Endothelial cell of umbilical vein (primary cell): Measurements from ENCODE around the gene FNIP1. TPM values are rescaled to one million over a fixed set of nuclear protein-coding genes. Genes with fewer than 3 reads are reported as not detected.

ENCODE experiments used
- BruUV-seq: library from RNA; stranded (reverse); fragments of 400-500 nt; replicated peaks from 2 replicates; lab custom pipeline; 2021; lab: Mats Ljungman, UMichigan
- CTCF ChIA-PET: fragments of 300-600, 350-600 bp; sonication (Branson Sonifier 250); formaldehyde crosslinking; loops from one replicate; lab custom pipeline; 2021; ENCODE audit warnings: antibody characterized with exemption, inconsistent platforms; lab: Charles Lee
- POLR2A ChIA-PET: fragments of 300-600, 350-600 bp; sonication (Branson Sonifier 250); formaldehyde crosslinking; loops from one replicate; lab custom pipeline; 2021; ENCODE audit warnings: antibody characterized with exemption, inconsistent platforms; lab: Charles Lee
- DNase-seq: peaks from one replicate; pipeline ENCODE4 v3.0.0-alpha.2; 2011; ENCODE audit warnings: low read depth, low spot score
- FAIRE-seq: peaks from 2 replicates; lab custom pipeline; 2011; peaks lifted over from hg19 to GRCh38; lab: Jason Lieb, UNC
- H2AFZ ChIP-seq: 2 replicates; pipeline ENCODE4 v1.6.0; 2012; ENCODE audit warnings: low read depth, low read length, control low read depth, inconsistent platforms
- H3K27ac ChIP-seq: 2 replicates; pipeline ENCODE4 v1.5.1; 2011; ENCODE audit warnings: low read depth, mild to moderate bottlenecking, control low read depth, low read length, moderate library complexity; ENCODE audit not compliant: insufficient read depth
- H3K27me3 ChIP-seq, 2 experiments: 2 replicates each; pipeline versions ENCODE4 v1.6.0 to v1.6.1; 2011; ENCODE audit warnings: low read length in 2 of 2, mixed read lengths in 1 of 2; ENCODE audit not compliant: control insufficient read depth in 2 of 2, insufficient read depth in 2 of 2
- H3K36me3 ChIP-seq, 2 experiments: 2 replicates in 1 of 2; 3 replicates in 1 of 2; pipeline ENCODE4 v1.5.1; 2011; ENCODE audit warnings: low read length in 2 of 2, mild to moderate bottlenecking in 1 of 2, moderate library complexity in 1 of 2; ENCODE audit not compliant: control insufficient read depth in 2 of 2, insufficient read depth in 2 of 2; ENCODE audit errors: extremely low read depth in 1 of 2
- H3K4me1 ChIP-seq: 3 replicates; pipeline ENCODE4 v1.5.1; 2011; ENCODE audit warnings: mild to moderate bottlenecking, low read length; ENCODE audit not compliant: control insufficient read depth, insufficient read depth; ENCODE audit errors: extremely low read depth
- H3K4me2 ChIP-seq: 2 replicates; pipeline ENCODE4 v1.6.1; 2011; ENCODE audit warnings: low read length, control low read depth, mixed read lengths; ENCODE audit not compliant: insufficient read depth
- H3K4me3 ChIP-seq, 3 experiments: fragments of 200-600 bp in 1 of 3; sonication (generic), shearing (Covaris generic) in 1 of 3; replicated peaks in 1 of 3; 2 replicates each; pipeline ENCODE4 v1.5.1; 2011 to 2016; ENCODE audit warnings: control low read depth in 3 of 3, low read length in 3 of 3, mild to moderate bottlenecking in 2 of 3, inconsistent platforms in 1 of 3, low read depth in 1 of 3, moderate library complexity in 1 of 3; ENCODE audit not compliant: insufficient read depth in 1 of 3
- H3K79me2 ChIP-seq: 2 replicates; pipeline ENCODE4 v1.6.0; 2012; ENCODE audit warnings: low read length, inconsistent platforms; ENCODE audit not compliant: control insufficient read depth, insufficient read depth
- H3K9ac ChIP-seq: replicated peaks from 2 replicates; pipeline ENCODE3; 2011; ENCODE audit warnings: low read length, control low read depth; ENCODE audit not compliant: insufficient read depth; ENCODE audit errors: extremely low read depth
- H3K9me1 ChIP-seq: replicated peaks from 3 replicates; pipeline ENCODE4 v1.6.0; 2011; ENCODE audit warnings: mild to moderate bottlenecking, low read length; ENCODE audit not compliant: control insufficient read depth, insufficient read depth; ENCODE audit errors: extremely low read depth
- H3K9me3 ChIP-seq: replicated peaks from 2 replicates; pipeline ENCODE4 v1.5.1; 2012; ENCODE audit warnings: low read length, inconsistent platforms; ENCODE audit not compliant: control insufficient read depth, insufficient read depth
- H4K20me1 ChIP-seq: replicated peaks from 2 replicates; pipeline ENCODE3; 2011; ENCODE audit warnings: mild to moderate bottlenecking, low read length; ENCODE audit not compliant: control insufficient read depth, insufficient read depth; ENCODE audit errors: extremely low read depth
- CTCF ChIP-seq, 2 donors: IDR thresholded peaks; 1 replicate in 1 of 2; 2 replicates in 1 of 2; pipeline ENCODE4 v1.5.1; 2011; ENCODE audit warnings: low read length in 2 of 2, mild to moderate bottlenecking in 2 of 2, moderate library complexity in 2 of 2, control low read depth in 1 of 2, inconsistent platforms in 1 of 2, low read depth in 1 of 2; ENCODE audit not compliant: insufficient read depth in 1 of 2; ENCODE audit errors: extremely low read depth in 1 of 2
- EZH2 ChIP-seq: IDR thresholded peaks from 2 replicates; pipeline ENCODE4 v1.6.1; 2012; ENCODE audit warnings: borderline replicate concordance, low read depth, mild to moderate bottlenecking, moderate library complexity, low read length, inconsistent platforms; ENCODE audit not compliant: severe bottlenecking
- FOS ChIP-seq: IDR thresholded peaks from 2 replicates; pipeline ENCODE4 v1.6.1; 2011; ENCODE audit warnings: mild to moderate bottlenecking, low read length, moderate library complexity, borderline replicate concordance; ENCODE audit not compliant: insufficient read depth
- GATA2 ChIP-seq: IDR thresholded peaks from 2 replicates; pipeline ENCODE4 v1.7.0; 2011; ENCODE audit warnings: low read depth, mild to moderate bottlenecking, moderate library complexity, mixed read lengths, low read length; ENCODE audit not compliant: insufficient read length, insufficient read depth
- JUN ChIP-seq: IDR thresholded peaks from 2 replicates; pipeline ENCODE4 v1.6.1; 2011; ENCODE audit warnings: borderline replicate concordance, low read depth; ENCODE audit not compliant: insufficient read length, insufficient read depth
- MAX ChIP-seq: IDR thresholded peaks from 2 replicates; pipeline ENCODE4 v1.6.1; 2011; ENCODE audit not compliant: insufficient read depth, insufficient read length
- MYC ChIP-seq: IDR thresholded peaks from one replicate; pipeline ENCODE4 v1.6.1; 2011; ENCODE audit warnings: mild to moderate bottlenecking, low read depth, low read length
- POLR2A ChIP-seq: IDR thresholded peaks from 2 replicates; pipeline ENCODE4 v1.6.1; 2012; ENCODE audit warnings: low read depth, mild to moderate bottlenecking, control low read depth, low read length
- POLR2AphosphoS5 ChIP-seq: IDR thresholded peaks from 2 replicates; pipeline ENCODE4 v1.6.1; 2012; ENCODE audit warnings: low read depth, mild to moderate bottlenecking, control low read depth, low read length, moderate library complexity; ENCODE audit not compliant: insufficient read depth
- dilution Hi-C: fragments of 300-500 bp; cut with MboI; formaldehyde crosslinking; loops from one replicate; pipeline ENCODE4 v1.15.0; 2019; ENCODE audit warnings: low sequenced_read_pairs; ENCODE audit not compliant: extremely low pct_ligation_motif_present
- intact Hi-C: fragments of 100-400 bp; cut with micrococcal nuclease; formaldehyde crosslinking; loops from one replicate; pipeline ENCODE4 v1.10.0; 2022
- polyA plus RNA-seq, 4 experiments: library from polyadenylated mRNA; depleted of rRNA in 3 of 4; stranded (reverse) in 3 of 4; unstranded in 1 of 4; fragments of >200 nt; gene quantifications; 2 replicates each; pipeline versions ENCODE4 v1.2.1 to v1.2.3, GENCODE V29; 2011 to 2012; ENCODE audit warnings: missing spikeins in 1 of 4
- total RNA-seq: library from RNA; stranded (reverse); gene quantifications from 2 replicates; pipeline ENCODE4 v1.2.3, GENCODE V29; 2021

FNIP1 gene
- total and polyA plus RNA-seq, 2 donors (not counting 3 experiments of a cell fraction or from before 2014, with no cell fraction given) = 5.9 to 27.3 TPM

GRCh38 chr5:131627207-131627865 lies 169.5 kb downstream of the FNIP1 start:
- FAIRE-seq (peak; percentile 21), DNase-seq (no peak)
- Histone ChIP-seq H3K4me3 (no peak overlapping the region), H3K79me2 (peaks cover 84% of the 10 kb centered on the region), H3K27ac (no peak overlapping the region), H4K20me1 (no peaks in the 10 kb centered on the region), H3K9me1 (no peaks in the 10 kb centered on the region), H3K9ac (no peak overlapping the region), H3K27me3 (no peaks in the 10 kb centered on the region), H3K4me1 (no peaks in the 10 kb centered on the region), H3K4me2 (no peak overlapping the region), H3K36me3 (no peaks in the 10 kb centered on the region), H2AFZ (no peak overlapping the region), H3K9me3 (no peaks in the 10 kb centered on the region)
- TF ChIP-seq GATA2 (no peak), JUN (no peak), POLR2AphosphoS5 (no peak), EZH2 (no peak), MAX (no peak), POLR2A (no peak), CTCF (IDR thresholded peaks at IDR 0.05; ENCODE audit: extremely low read depth in 1 of 2, insufficient read depth in 1 of 2, low read depth in 1 of 2, low read length in 2 of 2) (no peak), FOS (no peak), MYC (no peak)
- intact Hi-C loops = no loop called here
- ChIA-PET CTCF (no interaction called here), POLR2A (no interaction called here)
- dilution Hi-C loops = no loop called here
- no TSS peak for BruUV-seq
